Stimulated activated naive CD8-positive, alpha-beta T cell treated with anti-CD3 and anti-CD28 coated beads, Interleukin-15, Interleukin-2, amounts not matched to agents 100 U/mL and 50 U/mL, for 24 hours (primary cell): ENCODE data around the gene ZBTB6.
"Not testable (repeated sequence)": the region's sequence is repeated elsewhere in the genome, so short reads cannot be mapped to it uniquely, and the experiment has no call there.

Source experiments
- ATAC-seq: fragments of 150-1000 bp; cut with Tn5 transposase; one replicate; pipeline ENCODE4 v1.10.0; 2021
- DNase-seq: peaks from one replicate; pipeline ENCODE4 v3.0.0; 2021

Gene ZBTB6

GRCh38 chr9:122923947-122924346, 10.8 kb upstream of the ZBTB6 start:
- ATAC-seq = no peak

GRCh38 chr9:122922713-122923112, 9.6 kb upstream of the ZBTB6 start:
- ATAC-seq = no peak
- no peak for DNase-seq

More at GRCh38 chr9:122923947-122924346, 10.8 kb upstream of the ZBTB6 start:
- no peak for DNase-seq

GRCh38 chr9:122918310-122918709, 5.2 kb upstream of the ZBTB6 start:
- ATAC-seq (no peak), DNase-seq (no peak)

- DNase-seq (no peak), ATAC-seq (no peak)
Measured at GRCh38 chr9:122912671-122912963, 506 bp downstream of the ZBTB6 start.

- DNase-seq, ATAC-seq: not testable (repeated sequence)
Measured at GRCh38 chr9:122906122-122906521, 7.0 kb downstream of the ZBTB6 start.

- ATAC-seq (peak; percentile 93), DNase-seq (peak; percentile 95)
Measured at GRCh38 chr9:122904823-122905710, 8.1 kb downstream of the ZBTB6 start, which contains the start of gene RC3H2. Gene RC3H2, minus strand, starts transcription at chr9:122905359. Its CDS starts 7,850 bp downstream, at chr9:122897509.

GRCh38 chr9:122904466-122904822, 8.7 kb downstream of the ZBTB6 start:
- ATAC-seq (peak; percentile 10), DNase-seq (peak; percentile 44)

DNA sequence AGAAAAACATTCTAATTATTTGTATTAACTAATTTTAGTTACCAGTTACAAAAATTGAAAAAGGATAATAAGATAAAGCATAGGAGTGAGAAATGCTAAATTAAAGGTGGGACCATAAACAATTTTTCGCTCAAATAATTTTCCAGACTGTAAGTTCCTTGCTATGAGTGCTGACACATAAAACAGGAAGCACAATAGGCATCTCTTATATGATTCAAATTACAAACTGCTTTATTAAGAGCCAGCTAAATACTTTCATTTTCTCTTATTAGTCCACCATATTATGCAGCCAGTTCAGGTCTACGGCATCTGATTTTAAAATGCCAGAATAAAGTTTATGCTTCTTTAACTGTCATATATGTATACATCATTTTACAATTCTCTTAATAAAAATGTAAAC, 12.3 kb downstream of the ZBTB6 start:
- DNase-seq (no peak), ATAC-seq (no peak)

GRCh38 chr9:122897969-122898368, 15.2 kb downstream of the ZBTB6 start:
- no peak for DNase-seq
- no peak for ATAC-seq

DNA sequence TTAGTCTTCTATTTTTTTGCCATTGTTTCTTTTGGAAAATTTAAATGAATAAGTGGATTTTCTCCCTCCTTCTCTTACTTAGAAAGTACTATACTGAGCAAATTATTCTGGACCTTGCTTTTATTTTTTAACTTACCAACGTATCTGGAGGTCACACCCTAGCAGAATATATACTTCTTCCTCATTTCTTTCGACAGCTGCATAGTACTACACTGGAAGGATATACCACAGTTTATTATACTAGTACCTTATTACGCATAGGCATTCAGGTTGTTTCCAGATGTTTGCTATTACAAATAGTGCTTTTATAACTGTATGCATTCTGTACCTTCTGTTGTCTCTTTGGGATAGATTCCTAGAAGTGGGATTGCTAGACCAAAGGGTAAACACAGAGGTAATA, 24.6 kb downstream of the ZBTB6 start:
- ATAC-seq (no peak), DNase-seq (no peak)

DNA sequence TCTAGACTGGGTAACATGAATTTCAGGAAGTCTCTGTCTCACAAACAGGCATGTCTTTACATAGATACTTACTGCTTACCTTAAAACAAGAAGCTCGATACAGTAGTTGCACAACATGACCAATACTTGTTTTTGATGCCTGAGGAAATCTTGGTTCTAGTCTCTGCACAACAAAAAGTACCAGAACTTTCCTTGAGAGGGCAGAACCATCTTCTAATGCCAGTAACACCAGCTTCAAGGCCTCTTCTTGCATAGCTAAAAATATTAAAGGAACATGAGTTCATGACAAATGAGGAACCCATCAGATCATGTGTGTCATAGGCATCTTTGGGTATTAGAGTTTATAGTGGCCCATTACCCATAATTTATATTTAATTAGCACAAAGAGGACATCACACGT, 30.0 kb downstream of the ZBTB6 start:
- DNase-seq (no peak), ATAC-seq (no peak)

GRCh38 chr9:122879443-122879842, 33.7 kb downstream of the ZBTB6 start:
- ATAC-seq (no peak), DNase-seq (no peak)

GRCh38 chr9:122875523-122875922, 37.6 kb downstream of the ZBTB6 start:
- peak; percentile 36 for ATAC-seq
- DNase-seq = no peak

- not testable (repeated sequence) for ATAC-seq, DNase-seq
Measured at GRCh38 chr9:122867276-122867675, 45.8 kb downstream of the ZBTB6 start.

GRCh38 chr9:122866079-122866478, 47.0 kb downstream of the ZBTB6 start:
- DNase-seq (no peak), ATAC-seq (no peak)

DNA sequence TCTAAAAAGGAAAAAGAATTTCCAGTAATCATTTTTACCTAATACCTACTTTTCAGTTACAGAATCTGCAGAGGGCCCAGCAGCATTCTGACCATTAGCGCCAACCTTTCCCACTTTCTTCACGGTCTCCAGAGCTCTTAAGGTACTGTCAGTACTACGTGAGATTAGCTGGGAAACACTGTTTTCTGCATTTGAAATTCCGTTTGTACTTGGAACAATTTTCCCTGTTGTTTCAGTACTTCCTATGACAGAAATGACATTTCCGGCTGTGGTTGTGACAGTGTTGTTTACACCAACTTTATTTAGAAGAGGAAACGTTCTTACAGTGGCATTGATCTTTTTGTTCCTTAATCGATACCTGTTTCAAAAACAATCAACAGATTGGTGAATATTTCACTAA, 47.8 kb downstream of the ZBTB6 start:
- DNase-seq = no peak
- no peak for ATAC-seq

- DNase-seq (no peak), ATAC-seq (no peak)
Measured at GRCh38 chr9:122863407-122863806, 49.7 kb downstream of the ZBTB6 start.

- no peak for DNase-seq
- ATAC-seq = no peak
Measured at GRCh38 chr9:122860319-122861142, 52.6 kb downstream of the ZBTB6 start.
